ENCODE results near the gene CCR6.

DNA sequence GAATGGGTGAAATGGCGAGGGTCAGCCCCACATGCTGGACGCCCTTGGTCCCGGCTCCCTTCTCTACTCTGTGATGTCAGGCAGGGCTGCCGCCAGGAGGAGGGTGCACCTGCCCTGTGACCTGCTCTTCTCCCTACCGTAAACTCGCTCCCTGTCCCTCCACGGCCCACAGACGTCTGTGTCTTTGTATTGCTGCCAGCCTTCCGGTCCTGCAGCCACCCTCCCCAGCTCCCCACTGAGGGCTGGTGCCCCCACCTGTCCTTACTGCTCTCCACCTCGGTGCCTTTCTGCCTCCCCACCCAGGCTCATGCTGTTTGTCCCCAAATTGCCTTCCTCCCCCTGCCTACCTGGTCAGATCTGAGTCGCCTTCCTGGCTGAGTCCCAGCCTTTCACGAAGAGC is 4.1 kb upstream of the CCR6 start:
- TF ChIP-seq SP4 (IDR thresholded peaks at IDR 0.05; ENCODE audit: low read length), result no peak
- TF ChIP-seq, protein P1, sequence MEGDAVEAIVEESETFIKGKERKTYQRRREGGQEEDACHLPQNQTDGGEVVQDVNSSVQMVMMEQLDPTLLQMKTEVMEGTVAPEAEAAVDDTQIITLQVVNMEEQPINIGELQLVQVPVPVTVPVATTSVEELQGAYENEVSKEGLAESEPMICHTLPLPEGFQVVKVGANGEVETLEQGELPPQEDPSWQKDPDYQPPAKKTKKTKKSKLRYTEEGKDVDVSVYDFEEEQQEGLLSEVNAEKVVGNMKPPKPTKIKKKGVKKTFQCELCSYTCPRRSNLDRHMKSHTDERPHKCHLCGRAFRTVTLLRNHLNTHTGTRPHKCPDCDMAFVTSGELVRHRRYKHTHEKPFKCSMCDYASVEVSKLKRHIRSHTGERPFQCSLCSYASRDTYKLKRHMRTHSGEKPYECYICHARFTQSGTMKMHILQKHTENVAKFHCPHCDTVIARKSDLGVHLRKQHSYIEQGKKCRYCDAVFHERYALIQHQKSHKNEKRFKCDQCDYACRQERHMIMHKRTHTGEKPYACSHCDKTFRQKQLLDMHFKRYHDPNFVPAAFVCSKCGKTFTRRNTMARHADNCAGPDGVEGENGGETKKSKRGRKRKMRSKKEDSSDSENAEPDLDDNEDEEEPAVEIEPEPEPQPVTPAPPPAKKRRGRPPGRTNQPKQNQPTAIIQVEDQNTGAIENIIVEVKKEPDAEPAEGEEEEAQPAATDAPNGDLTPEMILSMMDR (IDR thresholded peaks at IDR 0.05; ENCODE audit: control extremely low read depth in 1 of 3, insufficient read depth in 1 of 3, low read depth in 1 of 3, low read length in 3 of 3), result no peak
- no peak for TF ChIP-seq POLR2A (IDR thresholded peaks at IDR 0.05; ENCODE audit: control extremely low read depth in 1 of 2, low read depth in 2 of 2, low read length in 2 of 2)
- TF ChIP-seq CHD2 (IDR thresholded peaks at IDR 0.05; ENCODE audit: low read length), result no peak
- TF ChIP-seq POLR2AphosphoS5 (IDR thresholded peaks at IDR 0.05; ENCODE audit: low read depth, low read length), result no peak
- no peak for TF ChIP-seq EZH2 (IDR thresholded peaks at IDR 0.05; ENCODE audit: low read depth, low read length, severe bottlenecking)
- TF ChIP-seq SP1 (IDR thresholded peaks at IDR 0.05; ENCODE audit: low read depth, low read length), result no peak
- no peak for TF ChIP-seq TCF12 (IDR thresholded peaks at IDR 0.05; ENCODE audit: low read depth, low read length)
- TF ChIP-seq SP2 (IDR thresholded peaks at IDR 0.05; ENCODE audit: low read length), result no peak
- TF ChIP-seq RAD21 (IDR thresholded peaks at IDR 0.05 in 1 of 2, conservative IDR thresholded peaks at IDR 0.05 in 1 of 2; ENCODE audit: low read depth in 2 of 2, low read length in 2 of 2), result no peak

Measured in H1 (cell line).